NB4 (cell line): ENCODE results near the gene TMC4.

Experiments
- DNase-seq: peaks from one replicate; pipeline ENCODE4 v3.0.0; 2010; ENCODE audit warnings: low read depth
- H3K4me3 ChIP-seq: one replicate; pipeline ENCODE4 v1.5.1; 2011; ENCODE audit warnings: mild to moderate bottlenecking, low read depth, low read length, moderate library complexity
- CTCF ChIP-seq: IDR thresholded peaks from one replicate; pipeline ENCODE4 v1.5.1; 2012; ENCODE audit warnings: low read depth, low read length
- MYC ChIP-seq: IDR thresholded peaks from 2 replicates; pipeline ENCODE4 v1.6.1; 2011; ENCODE audit warnings: low read depth, low read length
- POLR2A ChIP-seq: IDR thresholded peaks from 2 replicates; pipeline ENCODE4 v1.6.1; 2011; ENCODE audit warnings: mild to moderate bottlenecking; ENCODE audit not compliant: insufficient read length; ENCODE audit errors: extremely low read depth
- TF ChIP-seq, protein P1 (sequence below): IDR thresholded peaks from 2 replicates; pipeline ENCODE4 v1.6.1; 2011; ENCODE audit warnings: low read depth, low read length

Gene TMC4

DNA sequence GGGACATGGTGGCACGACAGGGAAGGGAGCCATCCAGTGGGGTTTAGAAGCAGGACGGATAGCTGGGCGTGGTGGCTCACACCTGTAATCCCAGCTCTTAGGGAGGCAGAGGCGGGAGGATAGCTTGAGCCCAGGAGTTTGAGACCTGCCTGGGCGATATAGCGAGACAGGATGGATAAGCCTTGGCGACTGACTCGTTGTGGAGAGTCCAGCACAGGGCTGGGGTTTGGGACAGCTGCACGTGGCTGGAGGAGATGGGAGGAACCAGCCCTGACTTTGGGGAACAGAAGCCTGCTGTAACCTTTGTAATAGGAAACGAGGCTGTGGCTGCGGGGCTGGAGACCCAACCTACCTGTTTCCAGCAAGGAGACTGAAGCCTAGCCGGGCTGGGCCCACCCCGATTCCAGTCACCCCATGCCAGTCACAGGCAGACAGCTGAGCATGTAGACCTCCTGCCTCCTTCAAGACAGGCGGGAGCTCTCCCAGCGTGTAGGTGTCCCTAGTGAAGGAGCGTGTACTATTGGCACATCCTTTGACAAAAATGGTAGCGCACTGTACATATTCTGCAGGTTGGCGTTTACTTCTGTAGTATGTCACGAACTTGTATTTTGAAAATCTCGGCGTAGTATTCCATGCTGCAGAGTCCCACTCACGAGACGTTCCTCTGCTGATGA is 21.5 kb downstream of the TMC4 start:
- DNase-seq, result no peak
- no peak overlapping the region for H3K4me3 ChIP-seq
- no peak for TF ChIP-seq MYC
- TF ChIP-seq, protein P1, sequence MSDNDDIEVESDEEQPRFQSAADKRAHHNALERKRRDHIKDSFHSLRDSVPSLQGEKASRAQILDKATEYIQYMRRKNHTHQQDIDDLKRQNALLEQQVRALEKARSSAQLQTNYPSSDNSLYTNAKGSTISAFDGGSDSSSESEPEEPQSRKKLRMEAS, result no peak
- TF ChIP-seq POLR2A, result no peak
- TF ChIP-seq CTCF, result no peak

GRCh38 chr19:54149021-54149812 is 23.7 kb downstream of the TMC4 start:
- TF ChIP-seq CTCF, result no peak
- no peak for TF ChIP-seq POLR2A
- no peak for TF ChIP-seq MYC
- TF ChIP-seq, protein P1, result no peak
- no peak for DNase-seq
- no peak overlapping the region for H3K4me3 ChIP-seq

- no peak overlapping the region for H3K4me3 ChIP-seq
- TF ChIP-seq, protein P1, result no peak
- no peak for TF ChIP-seq POLR2A
- no peak for TF ChIP-seq MYC
- no peak for TF ChIP-seq CTCF
- DNase-seq, result no peak
Observed at GRCh38 chr19:54148158-54148557, 24.8 kb downstream of the TMC4 start.

DNA sequence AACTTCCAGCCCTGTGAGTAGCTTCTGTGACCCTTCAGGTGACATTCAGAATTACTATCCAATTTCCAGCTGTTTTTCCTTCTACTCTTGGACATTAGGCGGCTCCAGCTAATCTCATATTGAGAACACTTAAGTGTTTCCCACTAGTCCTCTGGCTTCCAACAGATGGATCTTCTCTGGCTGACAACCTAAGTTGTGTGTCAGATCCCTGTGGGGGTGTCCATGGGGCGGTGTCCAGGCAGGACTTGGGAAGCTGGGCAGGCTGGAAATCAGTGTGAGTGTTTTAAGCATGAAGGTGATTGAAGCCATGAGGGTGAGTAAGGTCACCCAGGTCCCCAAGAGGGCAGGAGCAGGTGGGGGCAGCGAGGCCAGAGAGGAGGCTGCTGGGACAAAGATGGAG is 25.3 kb downstream of the TMC4 start:
- no peak for DNase-seq
- TF ChIP-seq, protein P1, result no peak
- H3K4me3 ChIP-seq, result no peak overlapping the region

DNA sequence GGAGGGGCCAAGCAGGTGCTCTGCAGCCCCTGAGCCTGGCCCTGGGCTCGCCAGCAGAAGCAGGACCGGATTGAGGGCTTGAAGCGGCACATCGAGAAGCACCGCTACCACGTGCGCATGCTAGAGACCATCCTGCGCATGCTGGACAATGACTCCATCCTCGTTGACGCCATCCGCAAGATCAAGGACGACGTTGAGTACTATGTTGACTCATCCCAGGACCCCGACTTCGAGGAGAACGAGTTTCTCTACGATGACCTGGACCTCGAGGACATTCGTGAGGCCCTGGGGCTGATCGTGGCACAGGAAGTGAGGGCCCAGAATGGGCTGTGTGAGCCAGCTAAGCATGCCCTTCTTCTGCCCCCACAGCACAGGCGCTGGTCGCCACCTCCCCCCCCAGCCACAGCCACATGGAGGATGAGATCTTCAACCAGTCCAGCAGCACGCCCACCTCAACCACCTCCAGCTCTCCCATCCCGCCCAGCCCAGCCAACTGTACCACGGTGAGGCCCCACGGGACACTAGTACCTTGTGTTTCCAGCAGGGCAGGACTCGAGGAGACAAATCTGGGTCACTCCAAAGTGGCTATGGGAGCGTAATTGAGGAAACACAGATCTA is 27.3 kb downstream of the TMC4 start:
- DNase-seq, result no peak
- TF ChIP-seq POLR2A, result no peak
- TF ChIP-seq, protein P1, result no peak
- no peak for TF ChIP-seq CTCF
- TF ChIP-seq MYC, result no peak
- H3K4me3 ChIP-seq, result no peak overlapping the region
